Testis (tissue), 5 donors: ENCODE results near the gene IRX4. TPM values are rescaled to one million over a fixed set of nuclear protein-coding genes. Genes with fewer than 3 reads are reported as not detected.

ENCODE experiments used
- DNase-seq: peaks from one replicate; pipeline ENCODE4 v3.0.0-alpha.2; 2019
- H3K27ac ChIP-seq, 2 donors: fragments of 200-600 bp; sonication (generic); one replicate each; pipeline ENCODE4 v1.5.1; 2019
- H3K27me3 ChIP-seq: fragments of 200-600 bp; sonication (generic); one replicate; pipeline ENCODE4 v1.5.1; 2019
- H3K36me3 ChIP-seq: fragments of 200-600 bp; sonication (generic); one replicate; pipeline ENCODE4 v1.5.1; 2017; ENCODE audit warnings: low read depth; ENCODE audit errors: missing control alignments
- H3K4me1 ChIP-seq: fragments of 200-600 bp; sonication (generic); one replicate; pipeline ENCODE4 v1.5.1; 2019
- H3K4me3 ChIP-seq, 2 donors: fragments of 200-600 bp; sonication (generic); one replicate each; pipeline ENCODE4 v1.5.1; 2017 to 2019
- H3K9me3 ChIP-seq: fragments of 200-600 bp; sonication (generic); one replicate; pipeline ENCODE4 v1.5.1; 2017
- POLR2A ChIP-seq: fragments of 450-650 bp; IDR thresholded peaks from one replicate; pipeline ENCODE4 v1.6.1; 2017; ENCODE audit warnings: antibody characterized with exemption, mild to moderate bottlenecking, moderate library complexity
- WGBS, 2 donors: methylation state at CpG; one replicate each; pipeline ENCODE4 v1.1.5; 2018; 5-methylcytosine and 5-hydroxymethylcytosine counted together
- intact Hi-C: fragments of 100-400 bp; cut with DNase I; formaldehyde crosslinking; loops from one replicate; pipeline ENCODE4 v1.15.1; 2023; ENCODE audit warnings: low total_unique reads
- long read RNA-seq, 2 donors: transcript quantifications; one replicate each; lab custom pipeline, GENCODE V29; 2026
- polyA plus RNA-seq: library from polyadenylated mRNA; stranded (reverse); fragments of 350-450 nt; fragmentation: Illumina TruSeq; extraction: RNeasy Lipid Tissue Mini Kit (QIAGEN cat#74804); gene quantifications from one replicate; pipeline ENCODE4 v1.2.3, GENCODE V29; 2014; ENCODE audit warnings: low read depth, low replicate concordance; ENCODE audit not compliant: insufficient read depth
- total RNA-seq, 2 donors: library from RNA; depleted of rRNA; stranded (reverse); fragments of >200 nt; gene quantifications; one replicate each; pipeline ENCODE4 v1.2.3, GENCODE V29; 2016
- TF ChIP-seq, protein P1 (sequence below), 3 experiments: fragments of 450-650 bp in 2 of 3; fragments of 200-600 bp in 1 of 3; sonication (generic) in 1 of 3; IDR thresholded peaks; one replicate each; pipeline ENCODE4 v1.5.1; 2016 to 2019; ENCODE audit warnings: antibody characterized with exemption in 3 of 3, mild to moderate bottlenecking in 2 of 3, moderate library complexity in 1 of 3

The IRX4 gene
- total RNA-seq (1 to 10 TPM; 2.0 to 2.7 TPM), polyA plus RNA-seq (0.32 TPM)
- long read RNA-seq, donor 1, partial matches to known transcripts, result 0 of 3 reads
- long read RNA-seq, donor 1, other reads (novel, unspliced or antisense), result 0 of 3 reads
- long read RNA-seq, donor 2, partial matches to known transcripts, result 0 of 1 reads
- long read RNA-seq, donor 2, other reads (novel, unspliced or antisense), result 0 of 1 reads

DNA sequence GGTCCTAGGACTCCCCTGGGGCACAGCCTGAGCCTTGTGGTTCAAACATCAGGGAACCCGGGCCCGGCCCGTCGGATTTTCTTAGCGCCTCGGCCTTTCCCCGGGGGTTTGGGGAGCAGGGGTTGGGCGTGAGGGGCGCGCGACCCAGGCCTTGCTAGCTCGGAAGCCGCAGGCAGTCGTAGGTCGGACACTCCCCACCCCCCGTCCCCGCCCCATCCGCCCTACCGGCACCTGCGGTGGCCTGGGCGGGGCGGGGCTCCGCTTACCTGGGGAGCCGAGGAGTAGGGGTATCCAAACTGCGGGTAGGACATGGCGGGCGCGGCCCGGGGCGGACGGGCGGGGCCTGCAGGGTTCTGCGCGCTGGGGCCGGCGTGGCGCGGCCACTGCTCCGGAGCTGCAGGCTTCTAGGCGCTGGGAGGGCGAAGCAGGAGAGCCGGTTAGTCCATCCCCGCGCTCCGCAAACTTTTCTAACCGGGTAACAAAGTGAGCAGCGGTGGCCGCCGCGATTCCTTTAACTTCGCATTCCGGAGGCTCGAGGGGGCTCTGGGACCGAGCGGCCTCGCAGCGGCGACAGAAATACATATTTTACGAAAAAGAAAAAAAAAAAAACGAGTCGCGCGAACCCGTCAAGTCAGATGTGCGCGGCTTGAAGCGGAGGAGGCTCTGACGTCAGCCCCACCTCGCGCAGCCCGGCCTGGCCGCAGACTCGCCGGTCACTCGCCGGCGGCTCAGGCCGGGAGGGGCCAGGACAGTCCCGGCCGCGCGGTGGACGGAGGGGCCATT is at the start of gene IRX4:
TSS of gene IRX4 (minus strand) at position 589 of the 783 bp plus-strand sequence. CDS start at position 311, 278 bp downstream.
- no peaks in the 10 kb centered on the region for H3K9me3 ChIP-seq
- H3K4me3 ChIP-seq, result peak within 1 kb of the TSS in 1 of 2 donors; percentile 27
- H3K27ac ChIP-seq, result no peak within 1 kb of the TSS
- TF ChIP-seq POLR2A, result no peak
- TF ChIP-seq, protein P1, sequence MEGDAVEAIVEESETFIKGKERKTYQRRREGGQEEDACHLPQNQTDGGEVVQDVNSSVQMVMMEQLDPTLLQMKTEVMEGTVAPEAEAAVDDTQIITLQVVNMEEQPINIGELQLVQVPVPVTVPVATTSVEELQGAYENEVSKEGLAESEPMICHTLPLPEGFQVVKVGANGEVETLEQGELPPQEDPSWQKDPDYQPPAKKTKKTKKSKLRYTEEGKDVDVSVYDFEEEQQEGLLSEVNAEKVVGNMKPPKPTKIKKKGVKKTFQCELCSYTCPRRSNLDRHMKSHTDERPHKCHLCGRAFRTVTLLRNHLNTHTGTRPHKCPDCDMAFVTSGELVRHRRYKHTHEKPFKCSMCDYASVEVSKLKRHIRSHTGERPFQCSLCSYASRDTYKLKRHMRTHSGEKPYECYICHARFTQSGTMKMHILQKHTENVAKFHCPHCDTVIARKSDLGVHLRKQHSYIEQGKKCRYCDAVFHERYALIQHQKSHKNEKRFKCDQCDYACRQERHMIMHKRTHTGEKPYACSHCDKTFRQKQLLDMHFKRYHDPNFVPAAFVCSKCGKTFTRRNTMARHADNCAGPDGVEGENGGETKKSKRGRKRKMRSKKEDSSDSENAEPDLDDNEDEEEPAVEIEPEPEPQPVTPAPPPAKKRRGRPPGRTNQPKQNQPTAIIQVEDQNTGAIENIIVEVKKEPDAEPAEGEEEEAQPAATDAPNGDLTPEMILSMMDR (IDR thresholded peaks at IDR 0.05), result no peak
- peak; percentile 30 for DNase-seq
- peaks cover 6% of the 10 kb centered on the region for H3K4me1 ChIP-seq
- WGBS, 2 donors, result 2% methylated on average over 46 to 77 of the region's 83 CpGs
- no peaks in the 10 kb centered on the region for H3K27me3 ChIP-seq
- H3K36me3 ChIP-seq, result no peaks in the 10 kb centered on the region
- intact Hi-C loops, result no loop called here

DNA sequence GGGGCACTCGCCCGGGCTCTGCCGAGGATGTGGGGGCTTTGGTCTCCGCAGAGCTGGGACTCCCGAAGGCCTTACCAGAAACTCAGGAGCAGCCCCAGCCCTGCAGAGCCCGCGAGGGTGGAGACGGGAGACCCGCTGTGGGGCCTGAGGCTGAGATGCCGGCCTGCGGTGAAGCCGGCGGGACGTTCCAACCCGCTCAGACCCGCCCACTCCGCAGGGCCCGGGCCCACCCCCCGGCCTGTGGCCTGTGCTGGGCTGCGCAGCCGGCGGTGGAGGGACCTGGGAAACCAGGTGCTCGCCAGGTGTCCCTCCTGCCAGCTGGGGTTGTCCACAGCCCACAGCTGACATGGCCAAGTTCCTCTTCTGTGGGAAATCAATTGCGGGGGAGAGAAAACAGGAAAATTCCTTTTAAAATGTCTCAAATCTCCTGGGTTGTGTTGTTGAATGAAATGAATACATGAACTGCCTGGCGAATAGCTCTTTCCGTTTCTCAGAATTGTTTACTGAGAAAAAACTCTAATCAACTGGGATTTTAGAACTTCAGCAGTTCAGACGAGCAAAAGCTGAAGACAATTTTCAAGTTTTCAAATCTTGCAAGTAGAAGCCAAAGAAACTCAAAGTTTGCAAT is 49.0 kb upstream of the IRX4 start:
- Histone ChIP-seq H3K27ac (peak overlapping the region; percentile 66 to 80), H3K36me3 (no peaks in the 10 kb centered on the region), H3K4me3 (peak overlapping the region; percentile 51 to 62), H3K4me1 (no peaks in the 10 kb centered on the region), H3K27me3 (no peaks in the 10 kb centered on the region), H3K9me3 (no peaks in the 10 kb centered on the region)
- intact Hi-C loops, result no loop called here
- 3 to 8% methylated on average over 6 to 27 of the region's 27 CpGs for WGBS, 2 donors
- DNase-seq, result peak; percentile 48
- TF ChIP-seq, protein P1 (IDR thresholded peaks at IDR 0.05), result no peak
- no peak for TF ChIP-seq POLR2A

DNA sequence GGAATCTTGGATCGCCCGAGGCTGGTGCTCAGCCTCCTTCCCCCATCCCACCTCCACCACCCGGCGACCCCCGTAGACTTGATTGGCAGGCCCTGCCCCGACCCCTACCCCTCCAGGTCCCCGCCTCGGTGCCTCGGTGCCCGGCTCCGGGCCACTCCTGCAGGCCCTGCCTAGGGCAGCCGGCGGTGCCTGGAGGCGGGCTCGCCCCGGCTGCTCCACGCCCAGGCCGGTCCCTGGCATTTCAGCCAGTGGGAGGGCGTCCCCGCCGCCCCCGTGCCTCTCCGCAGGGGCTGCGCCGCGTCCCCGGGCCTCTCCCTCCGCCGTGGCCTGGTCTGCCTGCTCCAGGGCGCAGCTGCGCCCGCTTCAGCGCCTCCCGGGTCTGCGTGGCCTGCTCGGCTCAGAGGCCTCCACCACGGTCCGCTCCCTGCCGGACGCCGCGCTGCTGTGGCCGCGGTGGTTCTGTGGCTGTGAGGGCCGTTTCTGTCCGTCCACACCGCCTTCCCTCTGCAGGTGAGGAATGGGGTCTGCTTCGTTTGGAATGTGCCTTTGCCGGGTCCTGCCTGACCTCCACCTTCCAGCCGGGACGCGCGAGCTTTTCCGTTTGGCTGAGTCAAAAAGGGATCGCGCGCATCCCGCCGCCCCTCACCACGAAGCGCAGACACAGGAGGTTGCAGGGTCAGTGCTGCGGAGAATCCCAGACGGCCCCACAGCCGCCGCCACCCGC is 48.3 kb upstream of the IRX4 start:
- Histone ChIP-seq H3K27me3 (no peaks in the 10 kb centered on the region), H3K4me1 (no peaks in the 10 kb centered on the region), H3K9me3 (no peaks in the 10 kb centered on the region), H3K4me3 (peak overlapping the region; percentile 51 to 62), H3K27ac (peak overlapping the region; percentile 66 to 80), H3K36me3 (no peaks in the 10 kb centered on the region)
- 0% methylated on average over 44 of the region's 66 CpGs; no CpG with 5 or more reads in 1 of the 2 donors for WGBS, 2 donors
- TF ChIP-seq, protein P1 (IDR thresholded peaks at IDR 0.05), result no peak
- no peak for TF ChIP-seq POLR2A
- DNase-seq, result peak; percentile 39
- intact Hi-C loops, result no loop called here

DNA sequence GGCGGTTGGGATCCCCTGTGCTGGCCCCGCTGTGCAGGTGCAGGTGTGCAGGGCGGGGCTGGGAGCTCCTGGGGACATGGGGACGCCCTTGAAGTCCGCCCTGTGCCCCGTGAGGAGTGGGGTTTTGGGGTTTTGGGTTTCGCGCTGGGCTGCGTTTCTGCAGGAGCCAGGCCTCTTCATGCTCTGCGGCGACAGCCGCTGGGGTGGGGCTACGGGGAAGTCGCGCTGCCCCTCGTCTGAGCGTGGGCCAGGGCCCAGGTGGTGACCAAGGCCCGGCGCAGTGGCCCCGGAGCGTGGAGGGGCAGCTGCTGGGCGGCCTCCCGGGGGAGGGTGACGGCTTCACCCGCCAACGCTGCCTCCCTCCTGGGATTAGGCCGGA is 47.8 kb upstream of the IRX4 start:
- Histone ChIP-seq H3K27ac (peak overlapping the region; percentile 66 to 80), H3K27me3 (no peaks in the 10 kb centered on the region), H3K4me3 (peak overlapping the region; percentile 51 to 62), H3K9me3 (no peaks in the 10 kb centered on the region), H3K36me3 (no peaks in the 10 kb centered on the region), H3K4me1 (no peaks in the 10 kb centered on the region)
- no peak for TF ChIP-seq POLR2A
- TF ChIP-seq, protein P1 (IDR thresholded peaks at IDR 0.05), result no peak
- DNase-seq, result no peak
- intact Hi-C loops, result no loop called here
- WGBS, 2 donors, result 7 to 43% methylated on average over 6 to 26 of the region's 27 CpGs
